ENCODE measurements around the gene ACBD4. TPM values are rescaled to one million over a fixed set of nuclear protein-coding genes. Genes with fewer than 3 reads are reported as not detected.

Gene ACBD4
- total RNA-seq, 1 donor from 2014 or later, result 3.9 TPM

GRCh38 chr17:45104907-45105624, 30.4 kb upstream of the ACBD4 start:
- Histone ChIP-seq H3K4me3 (ENCODE audit: insufficient read depth, low read depth, low read length) (no peak overlapping the region), H2AFZ (ENCODE audit: low read depth, low read length) (no peak overlapping the region), H3K4me2 (ENCODE audit: low read length) (no peak overlapping the region), H3K9me3 (ENCODE audit: insufficient read depth, low read depth, low read length) (no peaks in the 10 kb centered on the region), H4K20me1 (ENCODE audit: insufficient read depth, low read length) (peaks cover 45% of the 10 kb centered on the region), H3K4me1 (ENCODE audit: insufficient read depth, low read length) (no peaks in the 10 kb centered on the region), H3K27ac (ENCODE audit: low read depth, low read length) (no peak overlapping the region), H3K79me2 (ENCODE audit: insufficient read depth, low read length) (no peaks in the 10 kb centered on the region), H3K27me3 (ENCODE audit: insufficient read depth, low read length) (no peaks in the 10 kb centered on the region), H3K36me3 (ENCODE audit: insufficient read depth, low read length) (peaks cover 48% of the 10 kb centered on the region), H3K9ac (ENCODE audit: low read length) (no peak overlapping the region)
- FAIRE-seq (no peak), DNase-seq (ENCODE audit: low read depth) (no peak)
- H3K9me3 Mint-ChIP-seq (ENCODE audit: unreplicated experiment), result no peaks in the 10 kb centered on the region
- TF ChIP-seq CTCF (IDR thresholded peaks at IDR 0.05; ENCODE audit: insufficient read depth, low read depth, low read length) (no peak), EZH2 (IDR thresholded peaks at IDR 0.05; ENCODE audit: insufficient read depth, low read length) (no peak)
- no peaks in the 10 kb centered on the region for H3K27me3 Mint-ChIP-seq (ENCODE audit: low read depth, unreplicated experiment)
- no peak overlapping the region for H3K27ac Mint-ChIP-seq (ENCODE audit: unreplicated experiment)
- H3K36me3 Mint-ChIP-seq (ENCODE audit: low read depth, unreplicated experiment), result peaks cover 27% of the 10 kb centered on the region
- peaks cover 18% of the 10 kb centered on the region for H3K4me1 Mint-ChIP-seq (ENCODE audit: low read depth, unreplicated experiment)
- H3K4me3 Mint-ChIP-seq (ENCODE audit: unreplicated experiment), result no peak overlapping the region

GRCh38 chr17:45106096-45106495, 29.4 kb upstream of the ACBD4 start:
- peaks cover 48% of the 10 kb centered on the region for H3K36me3 ChIP-seq (ENCODE audit: insufficient read depth, low read length)
- Mint-ChIP-seq H3K4me1 (ENCODE audit: low read depth, unreplicated experiment) (peaks cover 18% of the 10 kb centered on the region), H3K9me3 (ENCODE audit: unreplicated experiment) (no peaks in the 10 kb centered on the region), H3K27me3 (ENCODE audit: low read depth, unreplicated experiment) (no peaks in the 10 kb centered on the region), H3K4me3 (ENCODE audit: unreplicated experiment) (no peak overlapping the region), H3K36me3 (ENCODE audit: low read depth, unreplicated experiment) (peaks cover 27% of the 10 kb centered on the region), H3K27ac (ENCODE audit: unreplicated experiment) (no peak overlapping the region)
- no peak overlapping the region for H3K4me2 ChIP-seq (ENCODE audit: low read length)
- H3K4me3 ChIP-seq (ENCODE audit: insufficient read depth, low read depth, low read length), result no peak overlapping the region
- no peaks in the 10 kb centered on the region for H3K4me1 ChIP-seq (ENCODE audit: insufficient read depth, low read length)
- TF ChIP-seq CTCF (IDR thresholded peaks at IDR 0.05; ENCODE audit: insufficient read depth, low read depth, low read length) (no peak), EZH2 (IDR thresholded peaks at IDR 0.05; ENCODE audit: insufficient read depth, low read length) (no peak)
- H3K79me2 ChIP-seq (ENCODE audit: insufficient read depth, low read length), result no peaks in the 10 kb centered on the region
- H2AFZ ChIP-seq (ENCODE audit: low read depth, low read length), result no peak overlapping the region
- no peaks in the 10 kb centered on the region for H3K27me3 ChIP-seq (ENCODE audit: insufficient read depth, low read length)
- DNase-seq (ENCODE audit: low read depth), result no peak
- peaks cover 45% of the 10 kb centered on the region for H4K20me1 ChIP-seq (ENCODE audit: insufficient read depth, low read length)
- no peak overlapping the region for H3K27ac ChIP-seq (ENCODE audit: low read depth, low read length)
- FAIRE-seq, result no peak
- H3K9ac ChIP-seq (ENCODE audit: low read length), result no peak overlapping the region
- no peaks in the 10 kb centered on the region for H3K9me3 ChIP-seq (ENCODE audit: insufficient read depth, low read depth, low read length)

DNA sequence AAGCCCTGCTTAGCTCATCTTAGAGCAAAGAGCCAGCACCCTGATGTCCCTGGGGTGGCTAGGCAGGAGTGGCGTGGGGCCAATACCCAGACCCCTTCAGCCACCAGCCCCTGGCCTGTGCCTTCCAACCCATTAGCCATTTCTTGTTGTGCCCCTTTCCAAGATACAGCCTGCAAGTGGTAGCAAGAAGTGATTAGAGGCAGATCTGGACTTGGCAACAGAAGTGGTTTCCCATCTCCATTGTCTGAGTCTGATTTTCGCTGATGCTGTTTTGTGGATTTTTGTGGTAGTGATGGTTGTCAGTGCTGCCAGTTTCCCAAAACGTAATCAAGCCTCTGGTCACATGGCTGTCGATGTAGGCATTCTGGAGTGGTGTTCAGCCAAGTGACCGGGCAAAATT, 28.9 kb upstream of the ACBD4 start:
- Mint-ChIP-seq H3K4me3 (ENCODE audit: unreplicated experiment) (no peak overlapping the region), H3K36me3 (ENCODE audit: low read depth, unreplicated experiment) (peaks cover 29% of the 10 kb centered on the region), H3K4me1 (ENCODE audit: low read depth, unreplicated experiment) (peaks cover 17% of the 10 kb centered on the region), H3K9me3 (ENCODE audit: unreplicated experiment) (no peaks in the 10 kb centered on the region), H3K27ac (ENCODE audit: unreplicated experiment) (no peak overlapping the region), H3K27me3 (ENCODE audit: low read depth, unreplicated experiment) (no peaks in the 10 kb centered on the region)
- no peaks in the 10 kb centered on the region for H3K79me2 ChIP-seq (ENCODE audit: insufficient read depth, low read length)
- TF ChIP-seq CTCF (IDR thresholded peaks at IDR 0.05; ENCODE audit: insufficient read depth, low read depth, low read length), result no peak
- no peak for TF ChIP-seq EZH2 (IDR thresholded peaks at IDR 0.05; ENCODE audit: insufficient read depth, low read length)
- no peak for DNase-seq (ENCODE audit: low read depth)
- FAIRE-seq, result no peak
- H3K27ac ChIP-seq (ENCODE audit: low read depth, low read length), result no peak overlapping the region
- H3K4me2 ChIP-seq (ENCODE audit: low read length), result no peak overlapping the region
- no peak overlapping the region for H3K4me3 ChIP-seq (ENCODE audit: insufficient read depth, low read depth, low read length)
- no peaks in the 10 kb centered on the region for H3K9me3 ChIP-seq (ENCODE audit: insufficient read depth, low read depth, low read length)
- H3K4me1 ChIP-seq (ENCODE audit: insufficient read depth, low read length), result no peaks in the 10 kb centered on the region
- H2AFZ ChIP-seq (ENCODE audit: low read depth, low read length), result no peak overlapping the region
- peaks cover 46% of the 10 kb centered on the region for H3K36me3 ChIP-seq (ENCODE audit: insufficient read depth, low read length)
- H3K27me3 ChIP-seq (ENCODE audit: insufficient read depth, low read length), result no peaks in the 10 kb centered on the region
- peaks cover 45% of the 10 kb centered on the region for H4K20me1 ChIP-seq (ENCODE audit: insufficient read depth, low read length)
- no peak overlapping the region for H3K9ac ChIP-seq (ENCODE audit: low read length)
